HAP-1 (cell line): ENCODE measurements around the gene MTSS2.
"Not testable (repeated sequence)": the region's sequence is repeated elsewhere in the genome, so short reads cannot be mapped to it uniquely, and the experiment has no call there.

Experiments
- DNase-seq, 2 experiments: peaks; one replicate each; pipeline ENCODE4 v3.0.0-alpha.2; 2016 to 2020; ENCODE audit warnings: low spot score in 2 of 2
- H3K27me3 ChIP-seq: fragments of 250-450 bp; sonication (Bioruptor Pico); 2 replicates; pipeline ENCODE4 v1.5.1; 2020; ENCODE audit warnings: low read depth, mild to moderate bottlenecking, moderate library complexity
- H3K36me3 ChIP-seq: fragments of 250-450 bp; sonication (Bioruptor Pico); replicated peaks from 2 replicates; pipeline ENCODE4 v1.5.1; 2020; ENCODE audit warnings: mild to moderate bottlenecking
- H3K4me1 ChIP-seq: fragments of 250-450 bp; sonication (Bioruptor Pico); 2 replicates; pipeline ENCODE4 v1.5.1; 2020; ENCODE audit warnings: mild to moderate bottlenecking
- H3K4me3 ChIP-seq: fragments of 250-450 bp; sonication (Bioruptor Pico); 2 replicates; pipeline ENCODE4 v1.5.1; 2020; ENCODE audit warnings: mild to moderate bottlenecking, moderate library complexity
- H3K9me3 ChIP-seq: fragments of 250-450 bp; sonication (Bioruptor Pico); 2 replicates; pipeline ENCODE4 v1.5.1; 2020; ENCODE audit warnings: mild to moderate bottlenecking, moderate library complexity
- in situ Hi-C: fragments of 300-500 bp; cut with MboI; formaldehyde crosslinking; loops from 3 replicates; pipeline ENCODE4 v1.14.3; 2020; ENCODE audit warnings: low sequenced_read_pairs, inconsistent platforms, mixed read lengths

The MTSS2 gene

DNA sequence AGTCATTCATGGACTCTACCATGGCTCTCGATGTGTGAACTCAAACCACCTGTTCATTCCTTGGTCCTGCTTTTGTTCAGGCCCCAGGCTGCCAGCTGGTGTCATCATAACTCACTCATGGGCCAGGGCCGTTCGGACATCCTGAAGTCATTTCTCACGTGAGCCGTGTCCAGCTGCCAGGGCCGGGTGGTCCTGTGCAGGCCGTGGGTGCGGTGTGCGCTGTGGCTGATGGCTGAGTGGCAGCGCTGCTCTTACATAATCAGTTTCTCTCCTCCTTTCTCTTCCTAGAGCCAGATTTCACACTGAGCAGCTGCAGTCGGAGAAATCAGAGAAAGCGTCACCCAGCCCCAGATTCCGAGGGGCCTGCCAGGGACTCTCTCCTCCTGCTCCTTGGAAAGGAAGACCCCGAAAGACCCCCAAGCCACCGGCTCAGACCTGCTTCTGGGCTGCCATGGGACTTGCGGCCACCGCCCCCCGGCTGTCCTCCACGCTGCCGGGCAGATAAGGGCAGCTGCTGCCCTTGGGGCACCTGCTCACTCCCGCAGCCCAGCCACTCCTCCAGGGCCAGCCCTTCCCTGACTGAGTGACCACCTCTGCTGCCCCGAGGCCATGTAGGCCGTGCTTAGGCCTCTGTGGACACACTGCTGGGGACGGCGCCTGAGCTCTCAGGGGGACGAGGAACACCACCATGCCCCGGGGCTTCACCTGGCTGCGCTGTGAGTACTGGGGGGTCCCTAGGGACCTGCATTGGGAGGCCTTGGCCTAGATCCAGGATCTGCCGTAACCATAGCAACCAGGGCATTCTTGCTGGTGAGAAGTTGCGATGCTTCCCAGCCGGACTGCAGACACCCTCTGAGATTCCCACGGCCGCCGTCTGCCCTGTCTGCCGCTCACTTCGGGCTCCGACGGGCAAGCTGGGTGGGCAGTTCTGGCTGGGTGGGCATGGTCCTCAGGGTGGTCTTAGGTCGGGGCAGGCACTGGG is 39.3 kb downstream of the MTSS2 start, which contains the start of gene IL34:
IL34 (plus strand) TSS at position 300 of the 982 bp plus-strand sequence; CDS start at position 689, 389 bp downstream.
- Histone ChIP-seq H3K36me3 (no peaks in the 10 kb centered on the region), H3K9me3 (no peaks in the 10 kb centered on the region), H3K27me3 (no peaks in the 10 kb centered on the region), H3K4me3 (no peak within 1 kb of the TSS), H3K4me1 (no peaks in the 10 kb centered on the region)
- peak in 1 of 2 experiments; percentile 54 for DNase-seq
- in situ Hi-C loops = loop anchor here (5.0 kb wide), 1 partner anchor 69 kb away; no protein-coding TSS in a partner anchor

DNA sequence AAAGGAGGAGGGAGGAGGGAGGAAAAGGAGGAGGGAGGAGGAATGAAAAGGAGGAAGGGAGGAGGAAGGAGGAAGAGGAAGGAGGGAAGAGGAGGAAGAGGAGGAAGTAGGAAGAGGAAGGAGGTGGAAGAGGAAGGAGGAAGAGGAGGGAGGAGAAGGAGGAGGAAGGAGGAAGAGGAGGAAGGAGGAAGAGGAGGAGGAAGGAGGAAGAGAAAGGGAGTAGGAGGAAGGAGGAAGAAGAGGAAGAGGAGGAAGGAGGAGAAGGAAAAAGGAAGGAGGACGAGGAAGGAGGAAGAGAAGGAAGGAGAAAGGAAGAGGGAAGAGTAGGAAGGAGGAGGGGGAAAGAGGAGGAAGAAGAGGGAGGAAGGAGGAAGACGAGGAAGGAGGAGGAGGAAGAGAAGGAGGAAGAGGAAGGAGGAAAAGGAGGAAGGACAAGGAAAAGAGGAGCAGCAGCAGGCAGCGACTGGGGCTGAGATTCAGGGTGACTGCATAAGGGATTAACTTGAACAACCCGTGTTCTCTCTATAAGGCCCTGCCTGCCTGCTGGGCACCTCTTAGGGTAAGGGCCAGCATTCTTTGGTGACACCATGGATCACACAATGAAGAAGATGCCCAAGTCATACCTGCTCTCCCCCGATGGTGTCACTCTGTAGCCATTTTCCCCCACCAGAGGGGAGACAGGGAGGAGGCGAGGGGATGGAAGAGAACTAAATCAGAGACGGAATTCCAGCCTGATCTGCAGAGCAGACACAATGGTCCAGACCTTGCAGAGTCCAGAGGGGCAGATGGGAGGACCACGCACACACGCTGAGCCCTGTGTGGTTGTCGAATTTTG is 40.9 kb downstream of the MTSS2 start:
- H3K36me3 ChIP-seq = no peaks in the 10 kb centered on the region
- in situ Hi-C loops = loop anchor here (5.0 kb wide), 1 partner anchor 68 kb away; no protein-coding TSS in a partner anchor
- H3K9me3 ChIP-seq = no peaks in the 10 kb centered on the region
- H3K4me1 ChIP-seq = no peaks in the 10 kb centered on the region
- no peaks in the 10 kb centered on the region for H3K27me3 ChIP-seq
- H3K4me3 ChIP-seq = no peak overlapping the region
- DNase-seq = no peak

DNA sequence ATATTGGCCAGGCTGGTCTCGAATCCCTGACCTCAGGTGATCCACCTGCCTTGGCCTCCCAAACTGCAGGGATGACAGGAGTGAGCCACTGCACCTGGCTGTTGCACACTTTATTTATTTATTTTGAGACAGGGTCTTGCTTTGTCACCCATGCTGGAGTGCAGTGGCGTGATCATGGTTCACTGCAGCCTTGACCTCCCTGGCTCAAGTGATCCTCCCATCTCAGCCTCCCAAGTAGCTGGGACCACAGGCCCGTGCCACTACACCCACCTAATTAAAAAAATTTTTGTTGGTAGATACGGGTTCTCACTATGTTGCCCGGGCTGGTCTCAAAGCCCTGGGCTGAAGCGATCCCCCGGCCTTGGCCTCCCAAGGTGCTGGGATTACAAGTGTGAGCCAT is 42.6 kb downstream of the MTSS2 start:
- H3K4me3 ChIP-seq, in situ Hi-C loops, H3K27me3 ChIP-seq, H3K36me3 ChIP-seq, H3K4me1 ChIP-seq, H3K9me3 ChIP-seq, DNase-seq: not testable (repeated sequence)

DNA sequence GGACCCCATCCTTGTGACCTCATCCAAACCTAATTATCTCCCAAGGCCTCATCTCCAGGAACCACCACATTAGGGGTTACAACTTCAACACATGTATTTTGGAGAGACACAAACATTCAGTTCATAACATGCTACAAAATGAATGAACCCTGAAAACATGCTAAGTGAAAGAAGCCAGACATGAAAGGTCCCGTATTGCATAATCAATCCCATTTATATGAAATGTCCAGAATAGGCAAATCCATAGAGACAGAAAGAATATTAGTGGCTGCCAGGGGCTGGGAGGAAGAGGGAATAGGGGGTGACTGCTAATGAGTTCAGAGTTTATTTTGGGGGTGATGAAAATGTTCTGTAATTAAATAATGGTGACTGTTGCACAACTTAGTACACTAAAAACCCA is 43.2 kb downstream of the MTSS2 start:
- no peak for DNase-seq
- H3K4me1 ChIP-seq = no peaks in the 10 kb centered on the region
- H3K36me3 ChIP-seq = no peaks in the 10 kb centered on the region
- peaks cover 2% of the 10 kb centered on the region; the same call in 1 of the 2 replicates for H3K27me3 ChIP-seq
- H3K9me3 ChIP-seq = no peaks in the 10 kb centered on the region
- no peak overlapping the region for H3K4me3 ChIP-seq
- in situ Hi-C loops = no loop called here

- DNase-seq = no peak
- Histone ChIP-seq H3K4me3 (no peak overlapping the region), H3K36me3 (no peaks in the 10 kb centered on the region), H3K27me3 (peaks cover 5% of the 10 kb centered on the region; the same call in 1 of the 2 replicates), H3K4me1 (no peaks in the 10 kb centered on the region), H3K9me3 (no peaks in the 10 kb centered on the region)
- in situ Hi-C loops = no loop called here
Observed at GRCh38 chr16:70638814-70639792, 46.8 kb downstream of the MTSS2 start.
